Smooth muscle cell (in vitro differentiated cells): ENCODE data around the gene ANGPT4. TPM values are rescaled to one million over a fixed set of nuclear protein-coding genes. Genes with fewer than 3 reads are reported as not detected.

Source experiments
- DNase-seq: peaks from one replicate; lab custom pipeline; 2025; ENCODE audit not compliant: unreplicated experiment; lab: John Stamatoyannopoulos, UW
- H2AFZ ChIP-seq: fragments of 200-600 bp; sonication (generic); 2 replicates; pipeline ENCODE4 v1.6.0; 2016; ENCODE audit warnings: antibody characterized with exemption, low read depth, mild to moderate bottlenecking
- H3F3A ChIP-seq: fragments of 200-600 bp; sonication (generic); 2 replicates; pipeline ENCODE4 v1.6.0; 2017; ENCODE audit warnings: antibody characterized with exemption, low read depth
- H3K27ac ChIP-seq: fragments of 200-600 bp; sonication (generic); 2 replicates; pipeline ENCODE4 v1.5.1; 2016; ENCODE audit warnings: low read depth, mild to moderate bottlenecking
- H3K27me3 ChIP-seq: fragments of 200-600 bp; sonication (generic); 2 replicates; pipeline ENCODE4 v1.6.1; 2016; ENCODE audit warnings: low read depth, mild to moderate bottlenecking
- H3K36me3 ChIP-seq: fragments of 200-600 bp; sonication (generic); 2 replicates; pipeline ENCODE4 v1.5.1; 2016; ENCODE audit warnings: low read depth
- H3K4me1 ChIP-seq: fragments of 200-600 bp; sonication (generic); 2 replicates; pipeline ENCODE4 v1.5.1; 2016; ENCODE audit warnings: low read depth
- H3K4me2 ChIP-seq: fragments of 200-600 bp; sonication (generic); 2 replicates; pipeline ENCODE4 v1.6.0; 2016; ENCODE audit warnings: mild to moderate bottlenecking
- H3K4me3 ChIP-seq: fragments of 200-600 bp; sonication (generic); 2 replicates; pipeline ENCODE4 v1.5.1; 2016; ENCODE audit warnings: mild to moderate bottlenecking
- H3K79me2 ChIP-seq: fragments of 200-600 bp; sonication (generic); 2 replicates; pipeline ENCODE4 v1.6.0; 2016; ENCODE audit warnings: low read depth, mild to moderate bottlenecking
- H3K9ac ChIP-seq: fragments of 200-600 bp; sonication (generic); 2 replicates; pipeline ENCODE4 v1.6.0; 2016; ENCODE audit warnings: low read depth
- H3K9me3 ChIP-seq: fragments of 200-600 bp; sonication (generic); replicated peaks from 2 replicates; pipeline ENCODE4 v1.5.1; 2016; ENCODE audit warnings: low read depth
- H4K20me1 ChIP-seq: fragments of 200-600 bp; sonication (generic); 2 replicates; pipeline ENCODE4 v1.6.0; 2016; ENCODE audit warnings: low read depth
- WGBS: methylation state at CpG from one replicate; pipeline ENCODE4 v1.1.7; 2016; ENCODE audit warnings: low lambda C conversion rate; 5-methylcytosine and 5-hydroxymethylcytosine counted together
- polyA plus RNA-seq: library from polyadenylated mRNA; unstranded; fragments of >200 nt; fragmentation: Nextera tagmentation; extraction: Ambion mirVana; gene quantifications from 2 replicates; pipeline ENCODE4 v1.2.1, GENCODE V29; 2016
- total RNA-seq: library from RNA; depleted of rRNA; stranded (reverse); fragments of >200 nt; gene quantifications from 2 replicates; pipeline ENCODE4 v1.2.3, GENCODE V29; 2014
- TF ChIP-seq, protein P1 (sequence below): fragments of 200-600 bp; sonication (generic); IDR thresholded peaks from 2 replicates; pipeline ENCODE4 v1.5.1; 2017; ENCODE audit warnings: borderline replicate concordance, mild to moderate bottlenecking, antibody characterized with exemption; ENCODE audit not compliant: insufficient read depth, poor library complexity, severe bottlenecking

The ANGPT4 gene
- total and polyA plus RNA-seq, 2 experiments from 2014 or later: 0.39 TPM; not detected in 1

DNA sequence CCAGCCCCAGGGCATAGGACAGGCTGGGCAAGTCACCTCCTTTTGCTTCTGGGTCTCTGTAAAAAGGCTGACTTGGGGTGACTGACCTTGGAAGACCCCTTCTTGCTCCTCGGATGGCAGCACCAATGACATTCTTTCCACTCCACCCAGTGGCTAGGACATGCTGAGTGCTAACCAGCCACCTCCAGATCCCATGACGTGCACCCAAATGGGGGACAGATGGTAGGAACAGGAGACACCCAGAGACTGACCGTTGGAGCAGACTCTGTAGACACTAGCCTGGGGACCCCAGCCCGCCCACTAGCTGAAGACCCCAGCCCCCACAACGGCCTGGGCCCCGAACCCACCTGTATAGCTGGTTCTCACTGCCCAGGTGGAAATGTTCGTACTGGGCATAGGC is 38.3 kb downstream of the ANGPT4 start:
- H3K36me3 ChIP-seq: no peaks in the 10 kb centered on the region
- WGBS: 77% methylated on average over 7 of the region's 7 CpGs
- H2AFZ ChIP-seq: no peak overlapping the region
- H3K27ac ChIP-seq: no peak overlapping the region
- H4K20me1 ChIP-seq: no peaks in the 10 kb centered on the region
- H3K4me2 ChIP-seq: no peak overlapping the region
- DNase-seq: no peak
- H3F3A ChIP-seq: no peaks in the 10 kb centered on the region
- no peaks in the 10 kb centered on the region for H3K79me2 ChIP-seq
- H3K9ac ChIP-seq: no peak overlapping the region
- H3K4me1 ChIP-seq: no peaks in the 10 kb centered on the region
- H3K27me3 ChIP-seq: no peaks in the 10 kb centered on the region
- H3K4me3 ChIP-seq: no peak overlapping the region
- TF ChIP-seq, protein P1, sequence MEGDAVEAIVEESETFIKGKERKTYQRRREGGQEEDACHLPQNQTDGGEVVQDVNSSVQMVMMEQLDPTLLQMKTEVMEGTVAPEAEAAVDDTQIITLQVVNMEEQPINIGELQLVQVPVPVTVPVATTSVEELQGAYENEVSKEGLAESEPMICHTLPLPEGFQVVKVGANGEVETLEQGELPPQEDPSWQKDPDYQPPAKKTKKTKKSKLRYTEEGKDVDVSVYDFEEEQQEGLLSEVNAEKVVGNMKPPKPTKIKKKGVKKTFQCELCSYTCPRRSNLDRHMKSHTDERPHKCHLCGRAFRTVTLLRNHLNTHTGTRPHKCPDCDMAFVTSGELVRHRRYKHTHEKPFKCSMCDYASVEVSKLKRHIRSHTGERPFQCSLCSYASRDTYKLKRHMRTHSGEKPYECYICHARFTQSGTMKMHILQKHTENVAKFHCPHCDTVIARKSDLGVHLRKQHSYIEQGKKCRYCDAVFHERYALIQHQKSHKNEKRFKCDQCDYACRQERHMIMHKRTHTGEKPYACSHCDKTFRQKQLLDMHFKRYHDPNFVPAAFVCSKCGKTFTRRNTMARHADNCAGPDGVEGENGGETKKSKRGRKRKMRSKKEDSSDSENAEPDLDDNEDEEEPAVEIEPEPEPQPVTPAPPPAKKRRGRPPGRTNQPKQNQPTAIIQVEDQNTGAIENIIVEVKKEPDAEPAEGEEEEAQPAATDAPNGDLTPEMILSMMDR: no peak
- H3K9me3 ChIP-seq: no peaks in the 10 kb centered on the region

DNA sequence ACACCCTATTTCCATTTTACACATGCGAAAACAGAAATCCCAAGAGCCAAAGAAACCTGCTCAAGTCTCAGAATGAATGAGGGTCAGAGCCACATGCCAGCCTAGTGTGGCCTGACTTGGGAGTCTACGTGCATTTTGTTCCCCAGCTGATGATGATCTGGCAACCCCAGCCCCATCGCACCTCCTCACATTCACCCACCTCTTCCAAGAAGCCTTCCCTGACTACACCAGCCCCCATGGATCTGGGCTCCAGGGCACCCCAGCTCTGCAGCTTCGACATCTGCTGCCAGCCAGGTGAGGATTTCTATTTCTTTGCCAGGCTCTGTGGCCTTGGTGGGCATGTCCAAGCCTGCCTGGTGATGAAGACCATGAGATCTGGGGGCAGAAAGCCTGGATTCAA is 41.0 kb downstream of the ANGPT4 start:
- H3K27me3 ChIP-seq: no peaks in the 10 kb centered on the region
- no peak overlapping the region for H3K4me2 ChIP-seq
- H2AFZ ChIP-seq: no peak overlapping the region
- H3K9ac ChIP-seq: no peak overlapping the region
- no peaks in the 10 kb centered on the region for H3K36me3 ChIP-seq
- no peak overlapping the region for H3K27ac ChIP-seq
- H3K79me2 ChIP-seq: no peaks in the 10 kb centered on the region
- H3K9me3 ChIP-seq: no peaks in the 10 kb centered on the region
- no peaks in the 10 kb centered on the region for H3F3A ChIP-seq
- H3K4me3 ChIP-seq: no peak overlapping the region
- no peaks in the 10 kb centered on the region for H3K4me1 ChIP-seq
- TF ChIP-seq, protein P1: no peak
- no peak for DNase-seq
- WGBS: 84% methylated on average over 4 of the region's 4 CpGs
- no peaks in the 10 kb centered on the region for H4K20me1 ChIP-seq

DNA sequence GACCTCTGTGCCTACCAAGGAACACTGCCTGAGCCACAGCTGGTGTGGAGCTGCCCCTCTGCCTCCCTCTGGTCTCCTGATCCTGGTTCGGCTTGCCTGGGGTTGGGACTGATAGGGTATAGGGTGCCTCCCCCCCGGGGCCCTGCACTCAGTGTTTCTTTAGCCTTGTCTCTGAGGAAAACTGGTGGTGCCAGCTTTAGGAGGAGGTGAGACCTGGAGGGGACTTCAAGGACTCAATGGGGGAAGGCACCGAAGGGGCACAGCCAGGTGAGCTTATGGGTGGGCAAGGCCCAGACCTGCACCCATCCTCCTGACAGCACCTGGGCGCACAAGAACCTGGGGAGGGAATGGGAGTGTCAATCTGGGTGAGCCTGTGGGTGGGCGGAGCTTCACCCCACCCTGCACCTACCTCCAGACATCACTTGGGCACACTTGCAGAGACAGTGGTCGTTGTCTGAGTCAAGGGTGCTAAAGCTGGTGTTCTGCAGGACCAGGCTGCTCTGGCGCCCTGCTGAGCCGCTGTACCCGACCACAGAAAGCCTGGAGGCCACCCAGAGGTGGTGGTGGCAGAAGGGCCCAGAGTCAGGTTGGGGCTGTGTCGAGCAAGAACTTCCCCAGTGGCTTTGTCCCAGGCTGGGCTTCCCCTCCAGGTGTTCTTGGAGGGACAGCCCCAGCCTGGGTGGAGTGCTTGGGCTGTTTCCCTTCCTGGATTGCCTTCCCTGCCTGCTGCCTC is 42.1 kb downstream of the ANGPT4 start:
- Histone ChIP-seq H2AFZ (no peak overlapping the region), H3K9ac (no peak overlapping the region), H3K27ac (no peak overlapping the region), H3K4me3 (no peak overlapping the region), H3K4me1 (no peaks in the 10 kb centered on the region), H4K20me1 (no peaks in the 10 kb centered on the region), H3K4me2 (no peak overlapping the region), H3F3A (no peaks in the 10 kb centered on the region), H3K9me3 (no peaks in the 10 kb centered on the region), H3K79me2 (no peaks in the 10 kb centered on the region), H3K27me3 (peaks cover 4% of the 10 kb centered on the region), H3K36me3 (no peaks in the 10 kb centered on the region)
- TF ChIP-seq, protein P1: no peak
- DNase-seq: no peak
- WGBS: 88% methylated on average over 10 of the region's 10 CpGs
